Erythroblast (primary cell): ENCODE results near the gene TAF8.

Source experiments
- GATA1 ChIP-seq: IDR thresholded peaks from 2 replicates; pipeline ENCODE4 v1.6.1; 2011; ENCODE audit warnings: low read depth, mild to moderate bottlenecking, control low read depth, low read length, moderate library complexity
- POLR2A ChIP-seq: IDR thresholded peaks from 2 replicates; pipeline ENCODE4 v1.6.1; 2011; ENCODE audit warnings: mild to moderate bottlenecking, low read length

- no peak for TF ChIP-seq POLR2A
- TF ChIP-seq GATA1, result no peak
Measured at GRCh38 chr6:42020967-42021366, 29.4 kb upstream of the TAF8 start.
